MM.1S (cell line): ENCODE measurements around the gene CTBP1.

Source experiments
- CTCF ChIP-seq: fragments of 300-600 bp; sonication (generic); IDR thresholded peaks from 2 replicates; pipeline ENCODE4 v1.5.1; 2016; ENCODE audit warnings: antibody characterized with exemption, low read length, mixed read lengths
- EZH2 ChIP-seq: fragments of 300-600 bp; sonication (generic); optimal IDR thresholded peaks from 2 replicates; pipeline ENCODE3; 2017; ENCODE audit warnings: low read depth, mild to moderate bottlenecking, antibody characterized with exemption, low read length, mixed read lengths
- EZH2phosphoT487 ChIP-seq: fragments of 300-600 bp; sonication (generic); IDR thresholded peaks from 2 replicates; pipeline ENCODE4 v1.6.1; 2018; ENCODE audit warnings: antibody characterized with exemption, low read length

DNA sequence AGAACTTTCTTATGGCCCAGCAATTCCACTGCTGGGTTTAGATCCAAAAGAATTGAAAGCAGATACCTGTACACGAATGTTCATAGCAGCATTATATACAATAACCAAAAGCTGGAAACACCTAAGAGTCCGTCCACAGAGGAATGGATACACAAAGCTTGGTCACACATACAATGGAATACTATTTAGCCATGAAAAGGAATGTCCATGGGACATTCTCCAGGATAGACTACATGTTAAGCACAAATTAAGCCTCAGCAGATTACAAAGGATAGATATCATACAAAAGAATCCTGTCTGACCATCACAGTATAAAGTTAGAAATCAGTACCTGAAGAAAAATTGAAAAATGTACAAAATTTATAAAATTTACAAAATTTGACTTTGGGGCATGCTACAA lies 28.1 kb upstream of the CTBP1 start:
- TF ChIP-seq CTCF, result no peak
- TF ChIP-seq EZH2, result no peak
- TF ChIP-seq EZH2phosphoT487, result no peak
